Mammary microvascular endothelial cell (primary cell): ENCODE results near the gene NEUROD2. TPM values are rescaled to one million over a fixed set of nuclear protein-coding genes. Genes with fewer than 3 reads are reported as not detected.

Experiments
- total RNA-seq: library from RNA; depleted of rRNA; stranded (reverse); fragments of >200 nt; gene quantifications from 2 replicates; pipeline ENCODE4 v1.2.3, GENCODE V29; 2015

The NEUROD2 gene
- not detected in 2 replicates for total RNA-seq

DNA sequence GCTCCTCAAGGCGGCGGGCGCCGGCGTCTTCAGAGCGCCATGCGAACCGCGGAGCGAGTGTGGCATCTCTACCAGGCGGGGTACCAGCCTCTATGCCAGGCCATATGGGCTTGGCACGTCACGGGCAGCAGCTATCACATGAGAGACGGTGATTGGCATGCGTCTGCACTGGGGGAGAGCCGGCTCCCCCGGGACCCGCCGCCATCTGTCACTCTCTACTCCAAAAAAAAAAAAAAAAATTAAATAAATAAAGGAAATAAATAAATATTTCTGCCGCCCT lies at the start of gene NEUROD2:
NEUROD2 (minus strand) TSS at position 70 of the 280 bp plus-strand sequence. CDS start 1,321 bp downstream, outside the sequence.

DNA sequence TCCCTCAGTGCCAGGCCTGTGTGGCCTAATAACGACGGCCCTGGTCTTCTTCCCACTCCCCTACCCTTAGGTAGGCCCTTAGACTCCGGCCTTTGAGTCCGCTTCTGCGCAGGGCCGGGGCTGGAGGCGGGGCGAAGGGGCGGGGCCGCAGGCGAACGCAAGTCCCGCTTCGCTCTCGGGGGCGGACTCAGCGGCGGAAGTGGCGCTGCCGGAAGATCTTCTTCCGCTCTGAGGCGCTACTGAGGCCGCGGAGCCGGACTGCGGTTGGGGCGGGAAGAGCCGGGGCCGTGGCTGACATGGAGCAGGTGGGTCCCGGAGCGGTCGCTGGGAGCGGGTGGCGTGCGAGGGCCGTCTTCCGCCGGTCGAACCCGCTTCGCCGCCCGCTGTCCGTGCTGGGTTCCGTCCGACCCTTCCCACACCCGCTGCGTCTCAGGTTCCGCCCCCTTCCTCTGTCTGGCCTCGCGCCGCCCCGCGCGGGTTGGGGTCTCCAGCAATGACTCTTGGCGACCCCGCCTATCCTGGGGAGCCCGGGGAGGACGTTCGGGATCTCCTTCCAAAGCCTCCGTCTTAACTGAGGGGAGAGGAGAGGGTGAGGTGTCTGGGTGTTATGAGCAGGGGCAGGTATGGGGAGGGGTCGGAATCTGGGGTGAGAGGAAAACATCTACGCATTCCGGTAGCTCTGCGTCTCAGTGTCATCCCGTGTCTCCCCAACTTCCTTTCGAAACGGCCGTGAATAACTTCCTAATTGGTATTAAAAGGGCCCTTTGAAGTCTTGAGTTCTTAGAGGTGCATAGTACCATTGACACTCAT lies 29.4 kb upstream of the NEUROD2 start, which contains the start of gene STARD3:
STARD3 (plus strand) TSS at position 218 of the 810 bp plus-strand sequence. CDS start 16,388 bp downstream, outside the sequence.

DNA sequence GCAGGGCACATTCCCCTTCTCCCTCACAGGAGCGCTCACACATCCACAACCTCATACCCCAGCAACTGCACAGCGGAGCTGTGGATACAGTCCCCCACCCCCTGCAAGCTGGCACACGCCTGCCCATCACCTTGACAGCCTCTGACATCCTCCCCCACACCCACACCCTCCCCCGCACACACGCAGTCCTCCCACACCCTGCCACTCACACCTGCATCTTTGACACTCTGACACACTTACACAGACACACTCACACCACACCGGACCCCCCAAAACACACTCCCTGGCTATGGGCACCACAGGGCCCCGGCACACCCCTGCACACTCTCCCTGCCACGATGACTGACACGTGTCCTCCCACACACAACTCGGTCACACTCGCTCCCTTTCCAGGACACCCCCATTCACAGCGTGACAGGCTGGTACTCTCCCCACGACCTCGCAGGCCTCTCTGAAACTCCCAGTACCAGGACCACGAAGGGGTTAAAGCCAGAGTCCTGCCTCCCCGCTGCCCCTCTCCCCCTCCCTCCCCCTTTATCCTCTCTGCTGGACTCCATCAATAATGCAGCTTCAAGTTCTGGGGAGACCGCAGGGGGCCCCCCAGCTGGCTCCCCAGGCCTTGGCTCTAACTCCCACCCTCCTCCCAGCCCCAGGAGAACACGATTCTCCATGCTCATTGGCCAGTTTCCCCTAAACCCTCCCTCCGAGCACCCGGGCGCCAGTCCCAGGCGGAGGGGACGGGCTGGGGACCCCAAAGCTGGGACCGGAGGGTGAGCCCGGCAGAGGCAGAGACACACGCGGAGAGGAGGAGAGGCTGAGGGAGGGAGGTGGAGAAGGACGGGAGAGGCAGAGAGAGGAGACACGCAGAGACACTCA lies 18.7 kb upstream of the NEUROD2 start, which contains the start of gene PPP1R1B:
PPP1R1B (plus strand) TSS at position 782 of the 876 bp plus-strand sequence. CDS start 441 bp downstream, outside the sequence.

Other genes starting within 250 kb of the NEUROD2 start
- 5.3 and 6.2 TPM in 2 replicates for gene FBXL20, start 206.3 kb downstream of the NEUROD2 start, total RNA-seq
- gene MED1, start 156.7 kb downstream of the NEUROD2 start, total RNA-seq, result 20.2 and 21.7 TPM in 2 replicates
- 21.5 and 23.2 TPM in 2 replicates for gene CDK12, start 146.4 kb downstream of the NEUROD2 start, total RNA-seq
- gene PPP1R1B, start 19.0 kb upstream of the NEUROD2 start, total RNA-seq, result not detected in 2 replicates
- 25.6 and 34.7 TPM in 2 replicates for gene STARD3, start 29.2 kb upstream of the NEUROD2 start, total RNA-seq
- 0.15 TPM in 1 of 2 replicates, not detected in the other for gene TCAP, start 57.4 kb upstream of the NEUROD2 start, total RNA-seq
- 0.20 TPM in 1 of 2 replicates, not detected in the other for gene PNMT, start 60.5 kb upstream of the NEUROD2 start, total RNA-seq
- 3.0 and 3.1 TPM in 2 replicates for gene PGAP3, start 80.1 kb upstream of the NEUROD2 start, total RNA-seq
- 12.5 and 13.5 TPM in 2 replicates for gene ERBB2, start 92.1 kb upstream of the NEUROD2 start, total RNA-seq
- gene MIEN1, start 122.6 kb upstream of the NEUROD2 start, total RNA-seq, result 77.2 and 85.3 TPM in 2 replicates
- 0.27 and 0.30 TPM in 2 replicates for gene GRB7, start 130.0 kb upstream of the NEUROD2 start, total RNA-seq